Measurements from ENCODE around the gene VSTM4. TPM values are rescaled to one million over a fixed set of nuclear protein-coding genes. Genes with fewer than 3 reads are reported as not detected.

VSTM4 gene
- total RNA-seq, 1 experiment from 2014 or later = not detected

- Histone ChIP-seq H3K4me1 (replicated peaks; ENCODE audit: insufficient read depth) (no peaks in the 10 kb centered on the region), H2AFZ (no peak overlapping the region), H3K36me3 (ENCODE audit: low read depth) (no peaks in the 10 kb centered on the region), H3K4me3 (no peak overlapping the region), H3K79me2 (ENCODE audit: low read depth) (no peaks in the 10 kb centered on the region), H3K9me2 (ENCODE audit: insufficient read depth) (no peaks in the 10 kb centered on the region), H3K4me2 (no peak overlapping the region), H3K9me3 (ENCODE audit: insufficient read depth, low read depth) (no peaks in the 10 kb centered on the region), H3K27ac (no peak overlapping the region), H3F3A (ENCODE audit: insufficient read depth, low read depth) (no peaks in the 10 kb centered on the region), H4K20me1 (ENCODE audit: insufficient read depth) (no peaks in the 10 kb centered on the region), H3K27me3 (ENCODE audit: insufficient read depth, low read depth) (peaks cover 60% of the 10 kb centered on the region)
- POLR2A ChIA-PET (ENCODE audit: unreplicated experiment) = interaction anchor here (0.6 kb wide), 1 partner anchor 278 kb away, joined by 7 read pairs; no protein-coding TSS in a partner anchor
- DNase-seq = no peak
- TF ChIP-seq EZH2 (IDR thresholded peaks at IDR 0.05; ENCODE audit: low read depth) = no peak
- no peak for TF ChIP-seq CTCF (conservative IDR thresholded peaks at IDR 0.05)
- intact Hi-C loops (cut with micrococcal nuclease; ENCODE audit: unreplicated experiment) = no loop called here
- CTCF ChIA-PET = interaction anchor here (0.6 kb wide), 1 partner anchor 473 kb away, joined by 3 read pairs; no protein-coding TSS in a partner anchor
- no TSS peak for BruUV-seq (replicated peaks)
Measured at GRCh38 chr10:49129376-49129775, 14.1 kb upstream of the VSTM4 start.

- H3K9me2 ChIP-seq (ENCODE audit: insufficient read depth) = no peaks in the 10 kb centered on the region
- intact Hi-C loops (cut with micrococcal nuclease; ENCODE audit: unreplicated experiment) = no loop called here
- H3F3A ChIP-seq (ENCODE audit: insufficient read depth, low read depth) = no peaks in the 10 kb centered on the region
- H3K4me2 ChIP-seq = no peak overlapping the region
- BruUV-seq (replicated peaks) = no TSS peak
- TF ChIP-seq EZH2 (IDR thresholded peaks at IDR 0.05; ENCODE audit: low read depth) (no peak), CTCF (conservative IDR thresholded peaks at IDR 0.05) (no peak)
- no peak overlapping the region for H3K4me3 ChIP-seq
- DNase-seq = no peak
- peaks cover 60% of the 10 kb centered on the region for H3K27me3 ChIP-seq (ENCODE audit: insufficient read depth, low read depth)
- H3K79me2 ChIP-seq (ENCODE audit: low read depth) = no peaks in the 10 kb centered on the region
- CTCF ChIA-PET = no interaction called here
- no peak overlapping the region for H2AFZ ChIP-seq
- no peak overlapping the region for H3K27ac ChIP-seq
- no peaks in the 10 kb centered on the region for H3K4me1 ChIP-seq (replicated peaks; ENCODE audit: insufficient read depth)
- no peaks in the 10 kb centered on the region for H3K36me3 ChIP-seq (ENCODE audit: low read depth)
- H4K20me1 ChIP-seq (ENCODE audit: insufficient read depth) = no peaks in the 10 kb centered on the region
- no peaks in the 10 kb centered on the region for H3K9me3 ChIP-seq (ENCODE audit: insufficient read depth, low read depth)
- POLR2A ChIA-PET (ENCODE audit: unreplicated experiment) = no interaction called here
Measured at GRCh38 chr10:49128854-49129253, 13.5 kb upstream of the VSTM4 start.

- no peak for DNase-seq
- CTCF ChIA-PET = no interaction called here
- Histone ChIP-seq H3K79me2 (ENCODE audit: low read depth) (no peaks in the 10 kb centered on the region), H3K4me3 (no peak overlapping the region), H4K20me1 (ENCODE audit: insufficient read depth) (no peaks in the 10 kb centered on the region), H2AFZ (no peak overlapping the region), H3K4me2 (no peak overlapping the region), H3K9me3 (ENCODE audit: insufficient read depth, low read depth) (no peaks in the 10 kb centered on the region), H3K27ac (no peak overlapping the region), H3K4me1 (replicated peaks; ENCODE audit: insufficient read depth) (no peaks in the 10 kb centered on the region), H3F3A (ENCODE audit: insufficient read depth, low read depth) (no peaks in the 10 kb centered on the region), H3K9me2 (ENCODE audit: insufficient read depth) (no peaks in the 10 kb centered on the region), H3K36me3 (ENCODE audit: low read depth) (no peaks in the 10 kb centered on the region), H3K27me3 (ENCODE audit: insufficient read depth, low read depth) (peaks cover 50% of the 10 kb centered on the region)
- POLR2A ChIA-PET (ENCODE audit: unreplicated experiment) = no interaction called here
- BruUV-seq (replicated peaks) = no TSS peak
- intact Hi-C loops (cut with micrococcal nuclease; ENCODE audit: unreplicated experiment) = no loop called here
- no peak for TF ChIP-seq EZH2 (IDR thresholded peaks at IDR 0.05; ENCODE audit: low read depth)
- TF ChIP-seq CTCF (conservative IDR thresholded peaks at IDR 0.05) = no peak
Measured at GRCh38 chr10:49123981-49124950, 8.9 kb upstream of the VSTM4 start.

Measured in PC-9 (cell line).